Stimulated activated CD8-positive, alpha-beta memory T cell treated with anti-CD3 and anti-CD28 coated beads, Interleukin-2, amount 100 ng/mL, for 1 hour (primary cell): ENCODE measurements around the gene DCLK1.

ENCODE experiments used
- DNase-seq, 2 donors: peaks; one replicate each; pipeline ENCODE4 v3.0.0-alpha.2; 2020; ENCODE audit warnings: low read depth in 2 of 2

DCLK1 gene

GRCh38 chr13:35789335-35790165 is 341.6 kb downstream of the DCLK1 start:
- no peak for DNase-seq

GRCh38 chr13:35787937-35788336 is 343.2 kb downstream of the DCLK1 start:
- no peak for DNase-seq

DNA sequence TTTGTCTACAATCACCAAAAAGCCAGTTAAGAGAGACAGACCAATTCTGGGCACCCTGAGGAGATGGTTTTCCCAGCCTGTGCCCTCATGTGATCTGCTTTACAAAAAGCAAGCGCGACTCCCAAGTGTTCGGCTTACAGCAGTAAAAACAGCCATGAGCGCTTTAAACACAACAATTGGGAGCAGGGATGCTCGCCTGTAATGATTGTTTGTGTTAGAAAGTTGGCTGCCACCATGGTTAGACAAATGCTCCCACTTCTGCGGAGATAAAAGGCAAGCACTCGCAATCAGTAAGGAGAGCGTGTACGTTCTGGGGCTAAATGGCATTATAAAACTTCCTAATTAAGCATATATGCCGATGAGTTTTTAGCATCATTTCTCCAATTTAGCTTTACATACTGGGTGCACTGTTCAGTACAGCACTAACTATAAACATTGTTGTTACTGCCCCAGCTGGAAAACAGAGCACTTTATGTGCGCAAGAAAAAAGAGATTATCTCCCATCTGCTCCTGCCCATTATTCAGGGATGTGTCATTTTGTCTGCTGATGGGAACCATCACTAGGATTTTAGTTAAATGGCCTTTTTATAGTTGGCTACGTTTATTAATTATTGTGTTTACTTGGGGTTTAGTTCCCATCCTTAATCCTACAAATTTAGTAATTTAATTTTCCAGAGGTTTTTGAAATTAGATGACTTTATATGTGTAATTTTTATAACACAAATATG is 345.4 kb downstream of the DCLK1 start:
- DNase-seq: no peak

GRCh38 chr13:35784286-35784951 is 346.8 kb downstream of the DCLK1 start:
- no peak for DNase-seq

GRCh38 chr13:35782793-35783192 is 348.4 kb downstream of the DCLK1 start:
- no peak for DNase-seq

- no peak for DNase-seq
Observed at GRCh38 chr13:35781036-35782000, 349.9 kb downstream of the DCLK1 start.

DNA sequence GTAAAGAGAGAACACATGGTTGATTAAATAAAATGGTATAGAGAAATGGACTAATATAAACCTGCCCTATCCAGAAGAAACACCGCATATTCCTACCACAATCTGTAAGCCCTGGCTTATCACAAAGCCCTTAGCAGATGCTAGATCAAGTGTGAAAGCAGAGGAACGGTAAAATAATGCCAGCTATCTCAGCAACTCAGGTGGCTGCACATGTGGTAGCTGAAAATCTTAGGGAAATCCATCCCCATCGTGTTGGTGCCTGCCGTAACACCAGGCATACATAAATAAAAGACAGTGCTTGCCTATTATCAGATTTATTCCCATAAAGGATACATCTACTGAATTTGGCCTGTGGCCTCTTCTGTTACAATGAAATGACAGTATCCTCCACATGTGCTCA is 350.6 kb downstream of the DCLK1 start:
- DNase-seq: no peak

- no peak for DNase-seq
Observed at GRCh38 chr13:35771898-35772297, 359.3 kb downstream of the DCLK1 start.

DNA sequence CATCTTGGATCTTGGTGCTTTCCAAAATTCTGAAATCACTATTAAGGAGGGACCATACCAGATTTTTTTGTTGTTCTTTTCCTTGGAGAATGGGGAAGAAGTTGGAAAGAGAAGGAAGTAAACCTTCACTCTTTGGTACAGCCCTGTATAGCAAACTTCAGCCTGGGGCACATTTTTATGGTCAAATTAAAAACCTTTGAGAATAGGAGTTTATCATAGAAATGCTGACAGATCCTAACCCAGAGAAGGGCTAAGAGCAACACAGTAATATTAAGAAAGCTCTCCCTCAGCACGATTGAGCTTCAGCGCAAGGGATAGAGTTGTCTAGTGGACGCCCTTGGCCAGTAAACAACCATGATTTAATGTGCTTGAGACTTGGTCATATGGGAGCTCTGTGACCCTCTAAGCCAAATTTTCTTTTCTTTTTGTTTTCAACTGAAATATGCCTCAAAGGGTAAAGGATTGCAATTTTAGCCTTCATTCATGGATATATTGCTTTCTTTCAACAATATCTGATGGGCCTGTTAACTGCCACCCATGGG is 360.4 kb downstream of the DCLK1 start:
- DNase-seq: no peak

DNA sequence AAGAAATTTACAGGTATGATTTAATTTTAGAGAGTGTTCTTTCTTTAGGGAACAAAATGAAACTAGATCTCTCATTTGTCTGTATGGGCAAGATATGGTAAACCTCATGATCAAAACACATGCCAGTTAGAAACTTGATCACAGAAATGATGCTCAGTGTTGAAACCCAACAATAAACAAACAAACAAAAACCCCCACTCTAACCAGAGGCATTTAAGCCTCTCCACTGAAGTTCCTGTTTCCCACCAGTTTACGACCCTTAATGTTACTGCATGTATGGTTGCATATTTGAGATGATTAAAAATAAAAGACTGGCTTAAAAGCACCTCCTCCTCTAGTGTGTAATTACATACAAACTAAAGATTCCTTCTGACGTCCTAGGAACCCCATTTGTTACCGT is 361.4 kb downstream of the DCLK1 start:
- DNase-seq: no peak

- DNase-seq: no peak
Observed at GRCh38 chr13:35768551-35768950, 362.6 kb downstream of the DCLK1 start.

DNA sequence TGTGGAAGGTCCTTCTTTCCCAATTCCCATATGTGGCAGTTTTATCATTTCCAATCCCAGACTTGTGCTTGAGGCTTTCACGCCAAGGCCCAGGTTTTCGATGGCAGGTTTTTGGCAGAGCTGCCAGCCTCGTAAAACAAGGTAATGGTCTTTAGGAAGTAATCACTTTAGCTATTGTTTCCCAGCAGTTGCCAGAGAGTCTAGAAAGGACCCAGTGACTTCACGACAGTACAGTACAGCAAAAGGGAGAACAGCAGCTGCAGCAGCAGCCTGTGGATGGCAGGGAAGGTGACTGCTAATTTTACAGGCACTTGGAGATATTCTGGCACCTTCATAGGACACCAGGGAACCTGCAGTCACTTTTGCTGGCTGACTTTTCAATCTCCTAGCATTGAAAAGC is 363.1 kb downstream of the DCLK1 start:
- no peak for DNase-seq

DNA sequence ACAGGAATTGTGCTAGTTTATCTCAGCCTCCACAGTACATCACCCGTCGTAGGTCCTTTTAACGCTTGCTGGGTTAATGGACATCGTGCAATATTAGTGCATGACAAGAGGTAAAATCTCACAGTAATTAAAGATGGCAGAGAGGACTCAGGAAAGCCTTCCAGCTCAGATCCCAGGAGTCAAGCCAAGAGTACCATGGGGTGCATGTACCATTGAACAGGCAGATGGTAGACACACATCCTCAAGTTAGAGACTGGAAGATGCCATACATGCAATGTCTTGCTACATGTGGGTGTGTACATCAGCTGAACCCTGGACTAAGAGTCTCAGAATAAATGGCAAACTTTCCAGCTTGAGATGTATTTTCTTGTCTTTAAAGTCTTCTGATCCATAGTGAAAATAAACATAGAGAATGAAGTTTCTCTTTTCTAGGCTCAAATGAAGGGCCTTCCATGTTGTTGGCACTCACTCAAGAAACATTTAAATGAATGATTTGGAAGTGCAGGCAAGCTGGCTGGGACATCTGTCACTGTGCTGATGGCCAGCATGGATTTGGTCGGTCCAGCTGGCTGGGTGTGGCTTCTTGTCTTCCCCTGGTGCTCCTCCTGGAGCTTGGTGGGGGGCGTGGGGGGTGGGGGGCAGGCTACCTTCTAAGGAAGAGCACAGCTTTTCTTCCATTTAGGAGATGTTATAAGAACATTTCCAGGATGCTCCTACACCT is 363.8 kb downstream of the DCLK1 start:
- no peak for DNase-seq

DNA sequence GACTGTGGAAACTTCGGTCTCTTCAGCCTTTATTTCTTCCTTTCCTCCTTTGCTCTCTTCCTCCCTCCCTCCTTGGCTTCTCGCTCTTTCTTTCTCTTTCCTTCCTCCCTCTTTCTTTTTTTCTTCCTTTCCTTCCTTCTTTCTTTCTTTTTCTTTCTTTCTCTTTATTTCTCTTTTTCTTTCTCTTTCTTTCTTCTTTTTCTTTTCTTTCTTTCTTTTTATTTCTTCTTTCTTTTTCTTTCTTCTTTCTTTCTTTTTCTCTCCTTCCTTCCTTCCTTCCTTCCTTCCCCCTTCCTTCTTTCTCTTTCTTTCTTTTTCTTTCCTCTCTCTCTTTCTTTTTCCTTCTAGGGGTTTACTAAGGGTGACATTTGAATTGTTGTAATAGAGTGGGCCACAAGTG is 364.5 kb downstream of the DCLK1 start:
- no peak for DNase-seq

GRCh38 chr13:35765941-35766340 is 365.2 kb downstream of the DCLK1 start:
- DNase-seq: no peak

- DNase-seq: no peak
Observed at GRCh38 chr13:35765366-35765765, 365.8 kb downstream of the DCLK1 start.

- DNase-seq: no peak
Observed at GRCh38 chr13:35764326-35765015, 366.7 kb downstream of the DCLK1 start.

- DNase-seq: no peak
Observed at GRCh38 chr13:35763782-35764123, 367.4 kb downstream of the DCLK1 start.

- DNase-seq: no peak
Observed at GRCh38 chr13:35763060-35763781, 368.0 kb downstream of the DCLK1 start.
